A549 (cell line): ENCODE results near the gene PTPDC1. TPM values are rescaled to one million over a fixed set of nuclear protein-coding genes. Genes with fewer than 3 reads are reported as not detected.
A peak's percentile ranks its signal among the peaks of the same experiment; 100 is the strongest.

ENCODE experiments used
- ATAC-seq, 2 experiments: fragments of 200-7000 bp in 1 of 2; fragments of >200 bp in 1 of 2; cut with Nextera tagmentation in 1 of 2; cut with Tn5 transposase in 1 of 2; 3 replicates each; pipeline versions ENCODE4 v1.8.0 to v1.9.1; 2018 to 2020; ENCODE audit warnings: mild to moderate bottlenecking in 1 of 2, moderate library complexity in 1 of 2
- CTCF ChIA-PET: fragments of 300-600 bp; sonication (Branson Sonifier 250); formaldehyde crosslinking; extraction: SDS; loops from one replicate; lab custom pipeline; 2021; ENCODE audit warnings: antibody characterized with exemption, inconsistent platforms; lab: Yijun Ruan, JAX
- POLR2A ChIA-PET: fragments of 350-600 bp; formaldehyde crosslinking; extraction: SDS; loops from one replicate; lab custom pipeline; 2021; ENCODE audit warnings: antibody characterized with exemption, inconsistent platforms; lab: Yijun Ruan, JAX
- DNase-seq, 2 experiments: peaks; one replicate each; pipeline versions ENCODE4 v3.0.0 to v3.0.0-alpha.2; 2011 to 2016; ENCODE audit warnings: low read depth in 1 of 2, low spot score in 1 of 2
- FAIRE-seq: peaks from 2 replicates; lab custom pipeline; 2011; peaks lifted over from hg19 to GRCh38; lab: Jason Lieb, UNC
- H3K27ac ChIP-seq, 2 experiments: fragments of >200 bp; sonication (Bioruptor Twin); formaldehyde crosslinking; 3 replicates each; pipeline ENCODE4 v1.5.1; 2016 to 2017
- H3K4me1 ChIP-seq: fragments of >200 bp; sonication (Bioruptor Twin); formaldehyde crosslinking; 3 replicates; pipeline ENCODE4 v1.6.1; 2016
- H3K4me2 ChIP-seq: fragments of >200 bp; sonication (Bioruptor Twin); formaldehyde crosslinking; 3 replicates; pipeline ENCODE4 v1.6.1; 2016
- H3K4me3 ChIP-seq: fragments of >200 bp; sonication (Bioruptor Twin); formaldehyde crosslinking; 3 replicates; pipeline ENCODE4 v1.5.1; 2016
- H3K9me3 ChIP-seq: fragments of >200 bp; sonication (Bioruptor Twin); formaldehyde crosslinking; 3 replicates; pipeline ENCODE4 v1.6.1; 2016
- BHLHE40 ChIP-seq: IDR thresholded peaks from 2 replicates; pipeline ENCODE4 v1.6.1; 2012; ENCODE audit warnings: low read depth, low read length, inconsistent platforms
- CBX2 ChIP-seq: fragments of 200-600 bp; sonication (generic); IDR thresholded peaks from 2 replicates; pipeline ENCODE4 v1.6.1; 2016; ENCODE audit warnings: low read depth, mild to moderate bottlenecking, borderline replicate concordance
- CEBPB ChIP-seq, 2 experiments: fragments of >200 bp in 1 of 2; sonication (Bioruptor Twin) in 1 of 2; formaldehyde crosslinking in 1 of 2; IDR thresholded peaks; 2 replicates each; pipeline ENCODE4 v1.6.1; 2012 to 2016
- CHD2 ChIP-seq: fragments of 150-350 bp; IDR thresholded peaks from 2 replicates; pipeline ENCODE4 v1.6.1; 2014; ENCODE audit warnings: low read length; ENCODE audit not compliant: partially characterized antibody
- EHF ChIP-seq: fragments of 250-450 bp; sonication (Bioruptor Pico); IDR thresholded peaks from 2 replicates; pipeline ENCODE4 v1.5.0; 2020; ENCODE audit warnings: mild to moderate bottlenecking
- EHMT2 ChIP-seq: fragments of 200-600 bp; sonication (generic); IDR thresholded peaks from 2 replicates; pipeline ENCODE4 v1.6.1; 2016; ENCODE audit warnings: antibody characterized with exemption, low read depth, mild to moderate bottlenecking, moderate library complexity
- ESRRA ChIP-seq: fragments of 150-350 bp; IDR thresholded peaks from 2 replicates; pipeline ENCODE4 v1.6.1; 2014; ENCODE audit warnings: mild to moderate bottlenecking, low read length, borderline replicate concordance
- FOSB ChIP-seq: fragments of 250-450 bp; sonication (Bioruptor Pico); IDR thresholded peaks from 2 replicates; pipeline ENCODE4 v1.5.0; 2020; ENCODE audit warnings: mild to moderate bottlenecking, moderate library complexity
- FOXS1 ChIP-seq: fragments of 250-450 bp; sonication (Bioruptor Pico); IDR thresholded peaks from 2 replicates; pipeline ENCODE4 v1.5.0; 2020; ENCODE audit warnings: mild to moderate bottlenecking, moderate library complexity
- GATA3 ChIP-seq: IDR thresholded peaks from 2 replicates; pipeline ENCODE4 v1.6.1; 2012; ENCODE audit warnings: borderline replicate concordance
- HOXB5 ChIP-seq: fragments of 250-450 bp; sonication (Bioruptor Pico); IDR thresholded peaks from 2 replicates; pipeline ENCODE4 v1.5.0; 2020; ENCODE audit warnings: mild to moderate bottlenecking, moderate library complexity
- MAFK ChIP-seq: fragments of 450-650 bp; IDR thresholded peaks from 2 replicates; pipeline ENCODE4 v1.6.1; 2014; ENCODE audit not compliant: partially characterized antibody
- MYC ChIP-seq: IDR thresholded peaks from 2 replicates; pipeline ENCODE4 v1.6.1; 2012; ENCODE audit warnings: mild to moderate bottlenecking, inconsistent platforms, low read length, improper control_type of control experiment, borderline replicate concordance
- NFE2L2 ChIP-seq: fragments of 150-350 bp; conservative IDR thresholded peaks from 2 replicates; pipeline ENCODE4 v1.6.1; 2014; ENCODE audit warnings: low read length
- PHF8 ChIP-seq: fragments of 200-600 bp; sonication (generic); IDR thresholded peaks from 2 replicates; pipeline ENCODE4 v1.6.1; 2016; ENCODE audit warnings: low read depth, mild to moderate bottlenecking, antibody characterized with exemption, moderate library complexity, borderline replicate concordance
- POLR2AphosphoS2 ChIP-seq: conservative IDR thresholded peaks from 2 replicates; pipeline ENCODE4 v1.6.1; 2012; ENCODE audit warnings: low read length, improper control_type of control experiment, inconsistent platforms
- RAD21 ChIP-seq, 2 experiments: fragments of >200 bp in 1 of 2; sonication (Bioruptor Twin) in 1 of 2; formaldehyde crosslinking in 1 of 2; IDR thresholded peaks in 1 of 2; conservative IDR thresholded peaks in 1 of 2; 2 replicates in 1 of 2; 3 replicates in 1 of 2; pipeline ENCODE4 v1.6.1; 2012 to 2018; ENCODE audit warnings: inconsistent platforms in 1 of 2
- RNF2 ChIP-seq: fragments of 200-600 bp; sonication (generic); IDR thresholded peaks from 2 replicates; pipeline ENCODE4 v1.6.1; 2016; ENCODE audit warnings: low read depth, mild to moderate bottlenecking, antibody characterized with exemption, moderate library complexity, borderline replicate concordance
- SREBF2 ChIP-seq: fragments of 450-650 bp; IDR thresholded peaks from 2 replicates; pipeline ENCODE4 v1.6.1; 2014; ENCODE audit warnings: mild to moderate bottlenecking, moderate library complexity
- ZC3H11A ChIP-seq: fragments of 450-650 bp; IDR thresholded peaks from 2 replicates; pipeline ENCODE4 v1.6.1; 2014; ENCODE audit warnings: antibody characterized with exemption, mild to moderate bottlenecking
- ZFP36 ChIP-seq: fragments of 450-650 bp; IDR thresholded peaks from 2 replicates; pipeline ENCODE4 v1.6.1; 2014; ENCODE audit warnings: borderline replicate concordance; ENCODE audit not compliant: partially characterized antibody
- ZNF302 ChIP-seq: fragments of 250-450 bp; sonication (Bioruptor Pico); IDR thresholded peaks from 2 replicates; pipeline ENCODE4 v1.9.0; 2021; ENCODE audit warnings: inconsistent platforms, mild to moderate bottlenecking, moderate library complexity
- ZSCAN20 ChIP-seq: fragments of 250-450 bp; sonication (Bioruptor Pico); IDR thresholded peaks from 2 replicates; pipeline ENCODE4 v1.8.0; 2022; ENCODE audit warnings: mild to moderate bottlenecking, moderate library complexity
- WGBS: methylation state at CpG from one replicate; pipeline ENCODE4 v1.1.6; 2017; ENCODE audit errors: missing lambda C conversion rate; 5-methylcytosine and 5-hydroxymethylcytosine counted together
- polyA plus RNA-seq, 4 experiments: library from polyadenylated mRNA; depleted of rRNA in 3 of 4; stranded (reverse); fragments of >200 nt; fragmentation: RNase III in 1 of 4; extraction: RNeasy Plus Mini Kit Qiagen cat#74134 plus additional on column Dnase treatment in 1 of 4; gene quantifications; 2 replicates in 3 of 4; 3 replicates in 1 of 4; pipeline ENCODE4 v1.2.3, GENCODE V29; 2011 to 2017
- TF ChIP-seq, protein P1 (sequence below): IDR thresholded peaks from 2 replicates; pipeline ENCODE4 v1.6.1; 2012
- TF ChIP-seq, protein P2 (sequence below): fragments of >200 bp; sonication (Bioruptor Twin); formaldehyde crosslinking; IDR thresholded peaks from 3 replicates; pipeline ENCODE4 v1.6.1; 2016
- TF ChIP-seq, protein P3 (sequence below): fragments of 450-650 bp; IDR thresholded peaks from 2 replicates; pipeline ENCODE4 v1.6.1; 2014; ENCODE audit warnings: antibody characterized with exemption

PTPDC1 gene
- polyA plus RNA-seq, 2 of the 4 experiments (the other 2 are of a cell fraction) = 3.8 to 16.9 TPM

DNA sequence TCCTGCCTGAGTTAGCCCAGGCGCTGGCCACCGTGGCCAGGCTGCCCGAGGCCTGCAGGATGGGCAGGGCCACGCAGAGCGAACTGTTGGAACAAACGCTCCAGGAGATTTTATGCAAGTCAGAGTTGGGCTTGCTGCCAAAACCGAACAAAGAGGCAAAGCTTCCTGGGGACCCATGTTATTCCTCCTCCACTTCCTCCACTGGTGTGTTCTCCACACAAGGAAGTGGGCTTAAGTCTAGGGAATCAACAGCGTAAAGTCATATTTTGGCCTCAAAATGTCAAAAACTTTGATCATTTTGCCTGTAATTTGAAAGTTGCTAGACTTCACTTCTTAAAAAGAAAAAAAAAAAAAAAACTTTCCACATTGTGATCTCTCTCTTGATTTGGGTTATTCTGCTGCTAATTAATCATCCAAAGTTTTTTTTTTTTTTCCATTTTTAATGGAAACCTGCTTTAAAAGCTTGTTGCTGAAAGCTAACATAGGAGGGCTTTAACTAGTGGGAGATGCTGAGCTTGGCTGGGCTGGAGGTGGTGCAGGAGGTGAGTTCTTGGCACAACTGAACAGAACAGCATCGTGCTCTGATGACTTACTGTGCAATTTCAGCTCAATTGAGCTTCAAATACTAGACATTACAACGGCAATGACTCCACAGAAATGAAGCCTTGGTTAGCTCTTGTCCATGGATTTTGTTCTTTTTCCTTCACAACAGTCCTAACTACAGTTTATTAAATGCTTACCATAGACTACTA lies 73.0 kb downstream of the PTPDC1 start:
- peak overlapping the region; percentile 45 for H3K4me2 ChIP-seq
- POLR2A ChIA-PET = interaction anchor here (0.7 to 1.7 kb wide), 3 partner anchors 9 to 717 kb away, joined by 3 to 18 read pairs (median 5); no protein-coding TSS in a partner anchor
- H3K27ac ChIP-seq = peak overlapping the region; percentile 65 to 80

More for the DNA sequence above, 73.0 kb downstream of the PTPDC1 start:
- TF ChIP-seq, protein P1, sequence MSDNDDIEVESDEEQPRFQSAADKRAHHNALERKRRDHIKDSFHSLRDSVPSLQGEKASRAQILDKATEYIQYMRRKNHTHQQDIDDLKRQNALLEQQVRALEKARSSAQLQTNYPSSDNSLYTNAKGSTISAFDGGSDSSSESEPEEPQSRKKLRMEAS = 0 out of 2 replicates have a peak, but pooled peaks have one; percentile 33
- TF ChIP-seq CBX2 (no peak), ZFP36 (no peak), SREBF2 (no peak), EHMT2 (no peak), GATA3 (no peak), EHF (no peak), FOSB (CRISPR knock-in tag) (no peak), ESRRA (no peak), RNF2 (no peak), MYC (no peak), ZNF302 (no peak), POLR2AphosphoS2 (no peak), NFE2L2 (no peak), CEBPB (IDR thresholded peaks at IDR 0.05) (no peak), FOXS1 (no peak), BHLHE40 (no peak), MAFK (peak; percentile 41), ZSCAN20 (no peak), CHD2 (no peak), HOXB5 (CRISPR knock-in tag) (0 out of 2 replicates have a peak, but pooled peaks have one; percentile 57), PHF8 (no peak), ZC3H11A (no peak), RAD21 (conservative IDR thresholded peaks at IDR 0.05 in 1 of 2, IDR thresholded peaks at IDR 0.05 in 1 of 2) (no peak)
- TF ChIP-seq, protein P2, sequence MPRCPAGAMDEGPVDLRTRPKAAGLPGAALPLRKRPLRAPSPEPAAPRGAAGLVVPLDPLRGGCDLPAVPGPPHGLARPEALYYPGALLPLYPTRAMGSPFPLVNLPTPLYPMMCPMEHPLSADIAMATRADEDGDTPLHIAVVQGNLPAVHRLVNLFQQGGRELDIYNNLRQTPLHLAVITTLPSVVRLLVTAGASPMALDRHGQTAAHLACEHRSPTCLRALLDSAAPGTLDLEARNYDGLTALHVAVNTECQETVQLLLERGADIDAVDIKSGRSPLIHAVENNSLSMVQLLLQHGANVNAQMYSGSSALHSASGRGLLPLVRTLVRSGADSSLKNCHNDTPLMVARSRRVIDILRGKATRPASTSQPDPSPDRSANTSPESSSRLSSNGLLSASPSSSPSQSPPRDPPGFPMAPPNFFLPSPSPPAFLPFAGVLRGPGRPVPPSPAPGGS = no peak
- TF ChIP-seq, protein P3, sequence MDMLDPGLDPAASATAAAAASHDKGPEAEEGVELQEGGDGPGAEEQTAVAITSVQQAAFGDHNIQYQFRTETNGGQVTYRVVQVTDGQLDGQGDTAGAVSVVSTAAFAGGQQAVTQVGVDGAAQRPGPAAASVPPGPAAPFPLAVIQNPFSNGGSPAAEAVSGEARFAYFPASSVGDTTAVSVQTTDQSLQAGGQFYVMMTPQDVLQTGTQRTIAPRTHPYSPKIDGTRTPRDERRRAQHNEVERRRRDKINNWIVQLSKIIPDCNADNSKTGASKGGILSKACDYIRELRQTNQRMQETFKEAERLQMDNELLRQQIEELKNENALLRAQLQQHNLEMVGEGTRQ = no peak
- DNase-seq (peak; percentile 44 to 83), FAIRE-seq (no peak), ATAC-seq (peak; percentile 53 to 75; a peak in 5 of 6 replicates)
- CTCF ChIA-PET = interaction anchor here (0.6 to 2.9 kb wide), 7 partner anchors 8 to 143 kb away, joined by 3 to 11 read pairs (median 8); no protein-coding TSS in a partner anchor
- peaks cover 16% of the 10 kb centered on the region for H3K4me1 ChIP-seq
- no peak overlapping the region for H3K4me3 ChIP-seq
- WGBS = 27% methylated on average over 10 of the region's 10 CpGs
- no peaks in the 10 kb centered on the region for H3K9me3 ChIP-seq

Other genes starting within 250 kb of the PTPDC1 start
- gene BARX1, start 129.1 kb upstream of the PTPDC1 start, polyA plus RNA-seq (2011; rRNA removed) = 2.6 and 3.5 TPM in 2 replicates
- gene BARX1, start 129.1 kb upstream of the PTPDC1 start, polyA plus RNA-seq (2017; fragmentation: RNase III; extraction: RNeasy Plus Mini Kit Qiagen cat#74134 plus additional on column Dnase treatment) = 6.3 to 7.8 TPM (median 7.3 TPM) in 3 replicates
- 9.4 and 10.5 TPM in 2 replicates for gene ZNF169, start 174.8 kb downstream of the PTPDC1 start, polyA plus RNA-seq (2011; rRNA removed)
- 3.1 to 3.4 TPM (median 3.1 TPM) in 3 replicates for gene ZNF169, start 174.8 kb downstream of the PTPDC1 start, polyA plus RNA-seq (2017; fragmentation: RNase III; extraction: RNeasy Plus Mini Kit Qiagen cat#74134 plus additional on column Dnase treatment)
- not detected in 2 replicates for gene NUTM2F, start 244.2 kb downstream of the PTPDC1 start, polyA plus RNA-seq (2011; rRNA removed)
- gene NUTM2F, start 244.2 kb downstream of the PTPDC1 start, polyA plus RNA-seq (2017; fragmentation: RNase III; extraction: RNeasy Plus Mini Kit Qiagen cat#74134 plus additional on column Dnase treatment) = not detected in 3 replicates